ENCODE results near the gene ACTL8.

DNA sequence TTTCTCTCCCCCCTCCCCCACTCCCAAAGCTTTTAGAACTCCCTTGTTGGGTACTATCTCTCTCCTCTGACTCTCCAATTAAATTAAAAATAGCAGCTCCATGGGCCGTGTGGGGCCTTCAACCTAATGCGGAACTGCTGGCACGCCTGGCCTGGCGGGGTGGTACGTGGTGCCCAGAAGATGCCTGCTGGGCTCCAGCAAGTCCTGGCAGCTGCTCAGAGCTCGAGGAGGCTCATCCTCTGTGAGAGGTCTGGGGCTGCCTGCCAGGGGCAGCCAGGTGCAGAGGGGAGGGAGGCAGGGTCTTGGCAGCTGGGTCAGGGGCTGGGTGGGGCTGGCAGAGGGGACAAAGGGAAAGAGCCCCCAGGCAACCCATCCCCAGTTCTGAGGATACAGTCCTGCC lies 74.4 kb downstream of the ACTL8 start:
- TF ChIP-seq, protein P1, sequence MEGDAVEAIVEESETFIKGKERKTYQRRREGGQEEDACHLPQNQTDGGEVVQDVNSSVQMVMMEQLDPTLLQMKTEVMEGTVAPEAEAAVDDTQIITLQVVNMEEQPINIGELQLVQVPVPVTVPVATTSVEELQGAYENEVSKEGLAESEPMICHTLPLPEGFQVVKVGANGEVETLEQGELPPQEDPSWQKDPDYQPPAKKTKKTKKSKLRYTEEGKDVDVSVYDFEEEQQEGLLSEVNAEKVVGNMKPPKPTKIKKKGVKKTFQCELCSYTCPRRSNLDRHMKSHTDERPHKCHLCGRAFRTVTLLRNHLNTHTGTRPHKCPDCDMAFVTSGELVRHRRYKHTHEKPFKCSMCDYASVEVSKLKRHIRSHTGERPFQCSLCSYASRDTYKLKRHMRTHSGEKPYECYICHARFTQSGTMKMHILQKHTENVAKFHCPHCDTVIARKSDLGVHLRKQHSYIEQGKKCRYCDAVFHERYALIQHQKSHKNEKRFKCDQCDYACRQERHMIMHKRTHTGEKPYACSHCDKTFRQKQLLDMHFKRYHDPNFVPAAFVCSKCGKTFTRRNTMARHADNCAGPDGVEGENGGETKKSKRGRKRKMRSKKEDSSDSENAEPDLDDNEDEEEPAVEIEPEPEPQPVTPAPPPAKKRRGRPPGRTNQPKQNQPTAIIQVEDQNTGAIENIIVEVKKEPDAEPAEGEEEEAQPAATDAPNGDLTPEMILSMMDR (optimal IDR thresholded peaks at IDR 0.05 in 1 of 3, IDR thresholded peaks at IDR 0.05 in 1 of 3, conservative IDR thresholded peaks at IDR 0.05 in 1 of 3; ENCODE audit: extremely low read depth in 1 of 3, insufficient read depth in 2 of 3, low read length in 3 of 3): no peak
- no peak for TF ChIP-seq EZH2 (IDR thresholded peaks at IDR 0.05; ENCODE audit: low read length)

Measured in keratinocyte (primary cell).